GM12872 (cell line): Measurements from ENCODE around the gene FCHSD2.

Experiments
- CTCF ChIP-seq: IDR thresholded peaks from 3 replicates; pipeline ENCODE4 v1.5.1; 2011; ENCODE audit warnings: low read depth, mild to moderate bottlenecking, low read length, moderate library complexity; ENCODE audit not compliant: insufficient read depth

Gene FCHSD2

GRCh38 chr11:73155102-73155501 lies 13.0 kb upstream of the FCHSD2 start:
- no peak for TF ChIP-seq CTCF

- TF ChIP-seq CTCF, result no peak
These were observed 12.1 kb upstream of the FCHSD2 start for GRCh38 chr11:73154178-73154577.

GRCh38 chr11:73152861-73153483 lies 10.9 kb upstream of the FCHSD2 start:
- TF ChIP-seq CTCF, result no peak

- TF ChIP-seq CTCF, result no peak
These were observed 10.2 kb upstream of the FCHSD2 start for GRCh38 chr11:73152086-73152853.

- no peak for TF ChIP-seq CTCF
These were observed 9.3 kb upstream of the FCHSD2 start for GRCh38 chr11:73151416-73151815.

- TF ChIP-seq CTCF, result no peak
These were observed 7.0 kb upstream of the FCHSD2 start for GRCh38 chr11:73149105-73149504.

GRCh38 chr11:73147771-73148681 lies 5.9 kb upstream of the FCHSD2 start:
- no peak for TF ChIP-seq CTCF
